Mucosa of descending colon (tissue), 3 donors: ENCODE data around the gene CDK11B. TPM values are rescaled to one million over a fixed set of nuclear protein-coding genes. Genes with fewer than 3 reads are reported as not detected.

Source experiments
- ATAC-seq: fragments of 200-7000 bp; cut with Tn5 transposase; one replicate; pipeline ENCODE4 v1.9.1; 2020; ENCODE audit warnings: mild to moderate bottlenecking, moderate library complexity
- DNase-seq, 3 donors: peaks; one replicate each; pipeline ENCODE4 v3.0.0-alpha.2; 2020
- H3K36me3 ChIP-seq: fragments of 200-600 bp; one replicate; pipeline ENCODE4 v1.8.0; 2021; ENCODE audit warnings: low read depth, mild to moderate bottlenecking
- H3K4me1 ChIP-seq: fragments of 200-600 bp; one replicate; pipeline ENCODE4 v1.8.0; 2021; ENCODE audit warnings: low read depth, mild to moderate bottlenecking
- H3K4me3 ChIP-seq: fragments of 200-600 bp; one replicate; pipeline ENCODE4 v1.8.0; 2021; ENCODE audit warnings: mild to moderate bottlenecking
- H3K9me3 ChIP-seq: fragments of 200-600 bp; one replicate; pipeline ENCODE4 v1.8.0; 2021; ENCODE audit warnings: mild to moderate bottlenecking
- CTCF ChIP-seq: fragments of 200-600 bp; IDR thresholded peaks from one replicate; pipeline ENCODE4 v1.8.0; 2022; ENCODE audit warnings: antibody characterized with exemption, mild to moderate bottlenecking
- intact Hi-C, 2 donors: fragments of 100-400 bp; cut with DNase I in 1 of 2; cut with micrococcal nuclease in 1 of 2; formaldehyde crosslinking; loops; one replicate each; pipeline versions ENCODE4 v1.11.0 to v1.11.1; 2022; cut with DNase I, micrococcal nuclease
- total RNA-seq, 3 donors: library from RNA; stranded (reverse); fragmentation: NEBNext Ultra II Directional in 2 of 3; extraction: Animal tissue kit (Norgen Biotek cat#: 25700) in 2 of 3; gene quantifications; one replicate each; pipeline versions ENCODE4 v1.2.1 to v1.2.4, GENCODE V29; 2021 to 2023
- donor health status: DM: no; HTN: no; CAD: no; lungs with moderate emphysema.
- donor health status: DM: no; HTN: no; CAD: no.
- donor health status: DM: no; HTN: yes; CAD: no.

CDK11B gene
- total RNA-seq, 3 donors from 2014 or later: 31.9 to 45.6 (median 36.8) TPM

DNA sequence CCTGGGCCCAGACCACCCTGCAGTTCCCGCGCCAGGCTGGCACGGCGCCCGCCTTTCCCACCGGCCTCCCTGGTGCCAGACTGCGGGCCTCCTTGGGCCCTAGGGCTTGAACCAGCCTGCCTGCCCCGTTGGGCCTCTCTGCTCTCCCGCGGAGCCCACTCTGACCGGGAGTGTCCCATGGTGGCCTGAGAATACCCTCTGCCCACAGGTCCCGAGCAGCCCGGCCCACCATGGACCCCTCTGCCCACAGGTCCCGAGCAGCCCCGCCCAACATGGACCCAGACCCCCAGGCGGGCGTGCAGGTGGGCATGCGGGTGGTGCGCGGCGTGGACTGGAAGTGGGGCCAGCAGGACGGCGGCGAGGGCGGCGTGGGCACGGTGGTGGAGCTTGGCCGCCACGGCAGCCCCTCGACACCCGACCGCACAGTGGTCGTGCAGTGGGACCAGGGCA, 35.6 kb downstream of the CDK11B start:
- Histone ChIP-seq H3K4me3 (no peak overlapping the region), H3K4me1 (peaks cover 10% of the 10 kb centered on the region), H3K9me3 (no peaks in the 10 kb centered on the region), H3K36me3 (no peaks in the 10 kb centered on the region)
- no peak for TF ChIP-seq CTCF
- DNase-seq (peak in 1 of 3 donors; percentile 47), ATAC-seq (no peak)
- intact Hi-C loops: no loop called here

GRCh38 chr1:1622788-1623094, 36.1 kb downstream of the CDK11B start:
- no peak overlapping the region for H3K4me3 ChIP-seq
- intact Hi-C loops: no loop called here
- TF ChIP-seq CTCF: no peak
- H3K4me1 ChIP-seq: peaks cover 10% of the 10 kb centered on the region
- no peak for ATAC-seq
- peak in 1 of 3 donors; percentile 43 for DNase-seq
- H3K36me3 ChIP-seq: no peaks in the 10 kb centered on the region
- H3K9me3 ChIP-seq: no peaks in the 10 kb centered on the region

GRCh38 chr1:1622010-1622787, 36.6 kb downstream of the CDK11B start:
- H3K9me3 ChIP-seq: no peaks in the 10 kb centered on the region
- peaks cover 11% of the 10 kb centered on the region for H3K4me1 ChIP-seq
- ATAC-seq (peak; percentile 8), DNase-seq (peak in 1 of 3 donors; percentile 55)
- no peak overlapping the region for H3K4me3 ChIP-seq
- TF ChIP-seq CTCF: no peak
- intact Hi-C loops: no loop called here
- no peaks in the 10 kb centered on the region for H3K36me3 ChIP-seq

- peaks cover 11% of the 10 kb centered on the region for H3K4me1 ChIP-seq
- no peaks in the 10 kb centered on the region for H3K36me3 ChIP-seq
- H3K9me3 ChIP-seq: no peaks in the 10 kb centered on the region
- ATAC-seq: no peak
- H3K4me3 ChIP-seq: no peak overlapping the region
- no peak for TF ChIP-seq CTCF
- intact Hi-C loops: no loop called here
- DNase-seq: peak in 1 of 3 donors; percentile 51
Observed at GRCh38 chr1:1621173-1622009, 37.4 kb downstream of the CDK11B start.

- no peak overlapping the region for H3K4me3 ChIP-seq
- peaks cover 12% of the 10 kb centered on the region for H3K4me1 ChIP-seq
- intact Hi-C loops: no loop called here
- H3K36me3 ChIP-seq: no peaks in the 10 kb centered on the region
- ATAC-seq: no peak
- DNase-seq: peak in 1 of 3 donors; percentile 46
- no peaks in the 10 kb centered on the region for H3K9me3 ChIP-seq
- TF ChIP-seq CTCF: no peak
Observed at GRCh38 chr1:1620433-1621139, 38.2 kb downstream of the CDK11B start.
